Vagina (tissue), 2 donors: ENCODE results near the gene CFC1.
"Not testable (repeated sequence)": the region's sequence is repeated elsewhere in the genome, so short reads cannot be mapped to it uniquely, and the experiment has no call there.

Experiments used
- POLR2A ChIP-seq, 2 donors: fragments of 450-650 bp; IDR thresholded peaks; one replicate each; pipeline ENCODE4 v1.6.1; 2017; ENCODE audit warnings: antibody characterized with exemption in 2 of 2, mild to moderate bottlenecking in 2 of 2, moderate library complexity in 2 of 2
- TF ChIP-seq, protein P1 (sequence below), 3 experiments: fragments of 450-650 bp in 2 of 3; fragments of 200-600 bp in 1 of 3; sonication (generic) in 1 of 3; IDR thresholded peaks; one replicate each; pipeline ENCODE4 v1.5.1; 2017 to 2019; ENCODE audit warnings: antibody characterized with exemption in 3 of 3, mild to moderate bottlenecking in 2 of 3, moderate library complexity in 2 of 3

GRCh38 chr2:130584726-130585125 is 14.6 kb downstream of the CFC1 start:
- TF ChIP-seq, protein P1, sequence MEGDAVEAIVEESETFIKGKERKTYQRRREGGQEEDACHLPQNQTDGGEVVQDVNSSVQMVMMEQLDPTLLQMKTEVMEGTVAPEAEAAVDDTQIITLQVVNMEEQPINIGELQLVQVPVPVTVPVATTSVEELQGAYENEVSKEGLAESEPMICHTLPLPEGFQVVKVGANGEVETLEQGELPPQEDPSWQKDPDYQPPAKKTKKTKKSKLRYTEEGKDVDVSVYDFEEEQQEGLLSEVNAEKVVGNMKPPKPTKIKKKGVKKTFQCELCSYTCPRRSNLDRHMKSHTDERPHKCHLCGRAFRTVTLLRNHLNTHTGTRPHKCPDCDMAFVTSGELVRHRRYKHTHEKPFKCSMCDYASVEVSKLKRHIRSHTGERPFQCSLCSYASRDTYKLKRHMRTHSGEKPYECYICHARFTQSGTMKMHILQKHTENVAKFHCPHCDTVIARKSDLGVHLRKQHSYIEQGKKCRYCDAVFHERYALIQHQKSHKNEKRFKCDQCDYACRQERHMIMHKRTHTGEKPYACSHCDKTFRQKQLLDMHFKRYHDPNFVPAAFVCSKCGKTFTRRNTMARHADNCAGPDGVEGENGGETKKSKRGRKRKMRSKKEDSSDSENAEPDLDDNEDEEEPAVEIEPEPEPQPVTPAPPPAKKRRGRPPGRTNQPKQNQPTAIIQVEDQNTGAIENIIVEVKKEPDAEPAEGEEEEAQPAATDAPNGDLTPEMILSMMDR (IDR thresholded peaks at IDR 0.05), result not testable (repeated sequence)
- not testable (repeated sequence) for TF ChIP-seq POLR2A (IDR thresholded peaks at IDR 0.05)
